Body of pancreas (tissue), 4 donors: Measurements from ENCODE around the gene CREB5. TPM values are rescaled to one million over a fixed set of nuclear protein-coding genes. Genes with fewer than 3 reads are reported as not detected.

Experiments
- ATAC-seq: fragments of 150-250 bp; one replicate; pipeline ENCODE4 v1.9.1; 2016
- DNase-seq, 4 donors: peaks; one replicate each; pipeline ENCODE4 v3.0.0-alpha.2; 2019
- H3K27ac ChIP-seq, 4 donors: fragments of 200-600 bp; sonication (generic); 1 replicate in 3 of 4; 2 replicates in 1 of 4; pipeline versions ENCODE4 v1.5.1 to v1.6.1; 2016 to 2019; ENCODE audit warnings: mild to moderate bottlenecking in 1 of 4, mixed read lengths in 1 of 4, moderate library complexity in 1 of 4
- H3K27me3 ChIP-seq, 2 donors: fragments of 200-600 bp; sonication (generic); one replicate each; pipeline ENCODE4 v1.6.0; 2016; ENCODE audit warnings: mild to moderate bottlenecking in 1 of 2
- H3K36me3 ChIP-seq, 2 donors: fragments of 200-600 bp; sonication (generic); replicated peaks in 1 of 2; 2 replicates each; pipeline ENCODE4 v1.5.1; 2016; ENCODE audit warnings: low read depth in 2 of 2; ENCODE audit not compliant: insufficient read depth in 1 of 2
- H3K4me1 ChIP-seq: fragments of 200-600 bp; sonication (generic); one replicate; pipeline ENCODE4 v1.6.0; 2016
- H3K4me3 ChIP-seq, 2 donors: fragments of 200-600 bp; sonication (generic); 1 replicate in 1 of 2; 2 replicates in 1 of 2; pipeline ENCODE4 v1.5.1; 2016 to 2019
- H3K9me3 ChIP-seq, 3 donors: fragments of 200-600 bp; sonication (generic); 1 replicate in 2 of 3; 2 replicates in 1 of 3; pipeline ENCODE4 v1.5.1; 2016
- CTCF ChIP-seq, 7 experiments: fragments of 450-650 bp in 4 of 7; fragments of 200-600 bp in 3 of 7; sonication (generic) in 3 of 7; IDR thresholded peaks; one replicate each; pipeline ENCODE4 v1.5.1; 2016 to 2019; ENCODE audit warnings: antibody characterized with exemption in 7 of 7
- POLR2A ChIP-seq, 3 donors: fragments of 450-650 bp; IDR thresholded peaks; one replicate each; pipeline ENCODE4 v1.6.1; 2016; ENCODE audit warnings: antibody characterized with exemption in 3 of 3, mild to moderate bottlenecking in 2 of 3
- WGBS, 2 donors: methylation state at CpG; one replicate each; pipeline ENCODE4 v1.1.5; 2017; 5-methylcytosine and 5-hydroxymethylcytosine counted together
- intact Hi-C: fragments of 100-400 bp; cut with DNase I; formaldehyde crosslinking; loops from one replicate; pipeline ENCODE4 v1.15.1; 2023
- total RNA-seq, 2 donors: library from RNA; depleted of rRNA; stranded (reverse); fragments of >200 nt; gene quantifications; one replicate each; pipeline ENCODE4 v1.1.0, GENCODE V29; 2016

Gene CREB5
- total RNA-seq, 2 donors from 2014 or later: 10.4 to 25.7 TPM

- TF ChIP-seq POLR2A (IDR thresholded peaks at IDR 0.05): no peak
- no peak for TF ChIP-seq CTCF (IDR thresholded peaks at IDR 0.05)
- H3K4me1 ChIP-seq: no peaks in the 10 kb centered on the region
- no peak overlapping the region for H3K27ac ChIP-seq
- H3K27me3 ChIP-seq: no peaks in the 10 kb centered on the region
- H3K36me3 ChIP-seq: no peaks in the 10 kb centered on the region
- H3K9me3 ChIP-seq: no peaks in the 10 kb centered on the region
- ATAC-seq (no peak), DNase-seq (no peak)
- H3K4me3 ChIP-seq: no peak overlapping the region
- WGBS, 2 donors: 9 to 30% methylated on average over 3 of the region's 3 CpGs
- intact Hi-C loops: no loop called here
Observed at GRCh38 chr7:28542410-28542809, 130.1 kb downstream of the CREB5 start.

- ATAC-seq (no peak), DNase-seq (no peak)
- Histone ChIP-seq H3K36me3 (no peaks in the 10 kb centered on the region), H3K4me1 (no peaks in the 10 kb centered on the region), H3K9me3 (no peaks in the 10 kb centered on the region), H3K4me3 (no peak overlapping the region), H3K27me3 (no peaks in the 10 kb centered on the region), H3K27ac (no peak overlapping the region)
- intact Hi-C loops: no loop called here
- WGBS, 2 donors: 31% methylated on average over 3 of the region's 3 CpGs
- TF ChIP-seq POLR2A (IDR thresholded peaks at IDR 0.05): no peak
- no peak for TF ChIP-seq CTCF (IDR thresholded peaks at IDR 0.05)
Observed at GRCh38 chr7:28544453-28545117, 132.3 kb downstream of the CREB5 start.

- Histone ChIP-seq H3K4me3 (no peak overlapping the region), H3K4me1 (no peaks in the 10 kb centered on the region), H3K27me3 (no peaks in the 10 kb centered on the region), H3K9me3 (no peaks in the 10 kb centered on the region), H3K36me3 (no peaks in the 10 kb centered on the region), H3K27ac (no peak overlapping the region)
- DNase-seq: no peak
- intact Hi-C loops: no loop called here
- TF ChIP-seq POLR2A (IDR thresholded peaks at IDR 0.05) (no peak), CTCF (IDR thresholded peaks at IDR 0.05) (no peak)
- no peak for ATAC-seq
Observed at GRCh38 chr7:28546067-28546466, 133.7 kb downstream of the CREB5 start.

- H3K27ac ChIP-seq: no peak overlapping the region
- peaks cover 3% of the 10 kb centered on the region for H3K4me1 ChIP-seq
- H3K9me3 ChIP-seq: no peaks in the 10 kb centered on the region
- H3K4me3 ChIP-seq: no peak overlapping the region
- ATAC-seq (no peak), DNase-seq (no peak)
- H3K36me3 ChIP-seq: no peaks in the 10 kb centered on the region
- no peaks in the 10 kb centered on the region for H3K27me3 ChIP-seq
- WGBS, 2 donors: 81 to 90% methylated on average over 3 of the region's 3 CpGs
- intact Hi-C loops: no loop called here
- no peak for TF ChIP-seq CTCF (IDR thresholded peaks at IDR 0.05)
- no peak for TF ChIP-seq POLR2A (IDR thresholded peaks at IDR 0.05)
Observed at GRCh38 chr7:28547115-28547514, 134.8 kb downstream of the CREB5 start.

- no peak overlapping the region for H3K27ac ChIP-seq
- DNase-seq: no peak
Observed at GRCh38 chr7:28548416-28548815, 136.1 kb downstream of the CREB5 start.

More at GRCh38 chr7:28548416-28548815, 136.1 kb downstream of the CREB5 start:
- peaks cover 3% of the 10 kb centered on the region for H3K4me1 ChIP-seq
- TF ChIP-seq POLR2A (IDR thresholded peaks at IDR 0.05) (no peak), CTCF (IDR thresholded peaks at IDR 0.05) (no peak)
- no peaks in the 10 kb centered on the region for H3K9me3 ChIP-seq
- H3K4me3 ChIP-seq: no peak overlapping the region
- 64 to 72% methylated on average over 5 of the region's 5 CpGs for WGBS, 2 donors
- H3K36me3 ChIP-seq: no peaks in the 10 kb centered on the region
- H3K27me3 ChIP-seq: no peaks in the 10 kb centered on the region
- ATAC-seq: no peak
- intact Hi-C loops: no loop called here
